ENCODE measurements around the gene KCNG2.

KCNG2 gene

GRCh38 chr18:79809482-79810192, 11.9 kb downstream of the KCNG2 start:
- Mint-ChIP-seq H3K4me3 (no peak overlapping the region), H3K36me3 (ENCODE audit: low read depth) (no peaks in the 10 kb centered on the region), H3K4me1 (peaks cover 7% of the 10 kb centered on the region), H3K27me3 (peaks cover 3% of the 10 kb centered on the region), H3K9me3 (no peaks in the 10 kb centered on the region), H3K27ac (no peak overlapping the region)
- ATAC-seq (no peak), DNase-seq (no peak)

DNA sequence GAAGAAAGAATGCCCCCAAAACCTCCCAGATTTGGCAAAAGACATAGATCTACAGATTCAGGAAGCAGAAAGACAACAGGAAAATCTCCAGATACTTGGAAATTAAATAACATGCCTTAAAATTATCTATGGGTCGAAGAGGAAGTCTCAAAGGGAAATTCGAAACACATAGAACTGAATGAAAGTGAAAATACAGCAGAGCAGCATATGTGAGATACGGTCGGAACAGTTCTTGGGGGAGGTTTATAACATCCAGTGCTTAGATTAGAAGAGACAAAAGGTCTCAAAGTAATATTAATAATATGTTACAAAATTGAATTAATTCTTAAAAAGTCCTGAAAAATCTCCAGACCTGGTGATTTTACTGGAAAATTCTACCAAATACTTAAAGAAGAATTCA, 14.3 kb downstream of the KCNG2 start:
- H3K4me3 Mint-ChIP-seq = no peak overlapping the region
- DNase-seq = no peak
- no peak for ATAC-seq
- H3K27ac Mint-ChIP-seq = no peak overlapping the region
- no peaks in the 10 kb centered on the region for H3K9me3 Mint-ChIP-seq
- no peaks in the 10 kb centered on the region for H3K4me1 Mint-ChIP-seq
- peaks cover 3% of the 10 kb centered on the region for H3K27me3 Mint-ChIP-seq
- no peaks in the 10 kb centered on the region for H3K36me3 Mint-ChIP-seq (ENCODE audit: low read depth)

- no peaks in the 10 kb centered on the region for H3K4me1 Mint-ChIP-seq
- DNase-seq = no peak
- no peaks in the 10 kb centered on the region for H3K36me3 Mint-ChIP-seq (ENCODE audit: low read depth)
- no peak overlapping the region for H3K27ac Mint-ChIP-seq
- no peak for ATAC-seq
- peaks cover 3% of the 10 kb centered on the region for H3K27me3 Mint-ChIP-seq
- no peak overlapping the region for H3K4me3 Mint-ChIP-seq
- no peaks in the 10 kb centered on the region for H3K9me3 Mint-ChIP-seq
These were observed 16.6 kb downstream of the KCNG2 start for GRCh38 chr18:79814373-79814772.

DNA sequence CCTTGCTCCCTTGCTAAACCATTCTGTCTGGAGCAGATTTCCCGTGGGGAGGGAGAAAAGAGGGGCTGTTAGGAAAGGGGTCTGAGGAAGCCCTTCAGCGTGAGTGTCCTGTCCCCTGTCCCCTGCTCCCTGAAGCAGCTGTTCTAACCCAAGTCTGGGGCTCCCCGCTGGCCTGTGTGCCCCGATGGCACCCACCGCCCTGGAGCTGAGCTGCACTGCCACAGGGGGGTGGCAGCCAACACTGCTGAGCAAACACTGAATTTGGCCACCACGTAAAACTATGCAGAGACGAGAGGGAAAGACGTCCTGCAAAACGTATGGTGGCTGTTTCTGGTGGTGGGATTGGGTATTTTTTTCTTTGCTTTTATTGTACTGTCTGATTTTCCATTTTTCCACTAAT, 17.9 kb downstream of the KCNG2 start:
- Mint-ChIP-seq H3K4me3 (no peak overlapping the region), H3K9me3 (no peaks in the 10 kb centered on the region)

GRCh38 chr18:79816092-79816491, 18.4 kb downstream of the KCNG2 start:
- Mint-ChIP-seq H3K27ac (no peak overlapping the region), H3K27me3 (peaks cover 2% of the 10 kb centered on the region), H3K9me3 (no peaks in the 10 kb centered on the region), H3K4me1 (peaks cover 7% of the 10 kb centered on the region), H3K4me3 (no peak overlapping the region), H3K36me3 (ENCODE audit: low read depth) (no peaks in the 10 kb centered on the region)
- no peak for DNase-seq
- ATAC-seq = no peak

More for the DNA sequence above, 17.9 kb downstream of the KCNG2 start:
- Mint-ChIP-seq H3K27ac (no peak overlapping the region), H3K36me3 (ENCODE audit: low read depth) (no peaks in the 10 kb centered on the region), H3K27me3 (peaks cover 2% of the 10 kb centered on the region), H3K4me1 (peaks cover 7% of the 10 kb centered on the region)
- DNase-seq (no peak), ATAC-seq (no peak)

- no peaks in the 10 kb centered on the region for H3K9me3 Mint-ChIP-seq
- no peaks in the 10 kb centered on the region for H3K36me3 Mint-ChIP-seq (ENCODE audit: low read depth)
- peaks cover 1% of the 10 kb centered on the region for H3K27me3 Mint-ChIP-seq
- no peak for DNase-seq
- no peak overlapping the region for H3K27ac Mint-ChIP-seq
- peaks cover 7% of the 10 kb centered on the region for H3K4me1 Mint-ChIP-seq
- H3K4me3 Mint-ChIP-seq = no peak overlapping the region
- no peak for ATAC-seq
These were observed 19.4 kb downstream of the KCNG2 start for GRCh38 chr18:79816981-79817606.

DNA sequence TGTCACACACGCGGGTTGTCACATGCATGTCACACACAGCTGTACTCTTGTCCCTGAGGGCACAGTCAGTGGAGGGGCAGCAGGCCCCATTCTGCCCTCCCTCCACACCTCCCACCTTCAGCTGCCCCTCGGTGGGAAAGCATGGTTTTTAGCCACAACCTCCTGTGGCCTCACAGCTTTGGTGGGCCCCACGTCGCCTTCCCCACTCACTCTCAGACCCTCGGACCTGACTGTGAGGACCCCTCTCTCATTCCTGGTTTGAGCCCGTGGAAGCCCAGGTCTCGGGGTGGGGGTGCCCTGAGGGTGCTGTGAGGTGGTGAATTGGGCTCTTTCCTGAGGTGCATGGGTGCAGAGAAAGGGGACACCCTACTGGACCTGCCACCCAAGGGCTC, 19.9 kb downstream of the KCNG2 start:
- H3K4me1 Mint-ChIP-seq = peaks cover 7% of the 10 kb centered on the region
- DNase-seq (no peak), ATAC-seq (no peak)
- H3K4me3 Mint-ChIP-seq = no peak overlapping the region
- H3K27me3 Mint-ChIP-seq = peaks cover 2% of the 10 kb centered on the region
- H3K9me3 Mint-ChIP-seq = no peaks in the 10 kb centered on the region
- no peaks in the 10 kb centered on the region for H3K36me3 Mint-ChIP-seq (ENCODE audit: low read depth)
- H3K27ac Mint-ChIP-seq = no peak overlapping the region

DNA sequence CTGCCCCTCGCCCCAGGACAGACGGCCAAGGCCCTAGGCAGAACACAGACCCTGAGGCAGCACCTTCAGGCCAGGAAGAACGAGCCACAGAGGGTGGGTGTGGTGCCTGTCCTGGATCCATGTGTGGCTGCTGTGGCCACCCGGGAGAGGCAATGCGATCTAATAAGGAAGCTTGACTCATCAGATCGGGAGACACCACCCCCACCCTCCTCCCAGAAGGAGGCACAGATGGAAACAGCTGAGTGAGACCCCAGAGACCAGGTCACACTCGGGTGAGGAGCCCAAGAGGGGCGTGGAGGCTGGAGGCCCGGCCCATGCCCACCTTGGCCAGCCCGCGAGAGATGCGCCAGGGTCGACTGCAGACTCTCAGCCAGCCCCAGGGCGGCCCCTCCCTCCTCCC, 20.3 kb downstream of the KCNG2 start:
- Mint-ChIP-seq H3K27ac (no peak overlapping the region), H3K4me1 (peaks cover 7% of the 10 kb centered on the region), H3K27me3 (peaks cover 2% of the 10 kb centered on the region), H3K36me3 (ENCODE audit: low read depth) (no peaks in the 10 kb centered on the region), H3K9me3 (no peaks in the 10 kb centered on the region), H3K4me3 (no peak overlapping the region)
- no peak for DNase-seq
- ATAC-seq = no peak

- H3K27me3 Mint-ChIP-seq = peaks cover 2% of the 10 kb centered on the region
- ATAC-seq = no peak
- DNase-seq = no peak
- peaks cover 7% of the 10 kb centered on the region for H3K4me1 Mint-ChIP-seq
- no peaks in the 10 kb centered on the region for H3K9me3 Mint-ChIP-seq
- no peaks in the 10 kb centered on the region for H3K36me3 Mint-ChIP-seq (ENCODE audit: low read depth)
- H3K4me3 Mint-ChIP-seq = no peak overlapping the region
- no peak overlapping the region for H3K27ac Mint-ChIP-seq
These were observed 20.9 kb downstream of the KCNG2 start for GRCh38 chr18:79818631-79819030.

GRCh38 chr18:79819064-79819967, 21.6 kb downstream of the KCNG2 start:
- H3K27ac Mint-ChIP-seq = no peak overlapping the region
- no peak for DNase-seq
- H3K4me1 Mint-ChIP-seq = peaks cover 7% of the 10 kb centered on the region
- no peaks in the 10 kb centered on the region for H3K9me3 Mint-ChIP-seq
- H3K4me3 Mint-ChIP-seq = no peak overlapping the region
- H3K36me3 Mint-ChIP-seq (ENCODE audit: low read depth) = no peaks in the 10 kb centered on the region
- no peak for ATAC-seq
- H3K27me3 Mint-ChIP-seq = peaks cover 2% of the 10 kb centered on the region

DNA sequence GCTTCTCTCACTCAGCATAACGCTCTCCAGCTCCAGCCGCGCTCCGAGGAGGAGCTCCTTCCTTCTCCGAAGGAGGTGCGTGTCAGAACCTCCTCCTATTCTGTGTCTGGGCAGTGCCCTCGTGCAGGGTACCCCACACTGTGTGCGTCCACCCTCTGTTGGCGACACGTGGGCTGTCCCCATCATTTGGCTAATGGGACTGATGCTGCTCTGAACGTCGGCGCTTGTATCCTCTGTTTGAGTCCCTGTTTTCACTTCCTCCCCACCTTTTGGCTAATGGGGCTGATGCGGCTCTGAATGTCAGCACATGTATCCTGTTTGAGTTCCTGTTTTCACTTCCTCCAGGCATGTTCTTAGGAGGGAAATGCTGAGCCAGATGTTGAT, 22.2 kb downstream of the KCNG2 start:
- DNase-seq = no peak
- no peak overlapping the region for H3K27ac Mint-ChIP-seq

GRCh38 chr18:79823120-79823519, 25.4 kb downstream of the KCNG2 start:
- DNase-seq (no peak), ATAC-seq (no peak)
- Mint-ChIP-seq H3K4me1 (peaks cover 7% of the 10 kb centered on the region), H3K36me3 (ENCODE audit: low read depth) (no peaks in the 10 kb centered on the region), H3K27me3 (peaks cover 2% of the 10 kb centered on the region), H3K27ac (no peak overlapping the region), H3K4me3 (no peak overlapping the region), H3K9me3 (no peaks in the 10 kb centered on the region)

More for the DNA sequence above, 22.2 kb downstream of the KCNG2 start:
- peaks cover 2% of the 10 kb centered on the region for H3K27me3 Mint-ChIP-seq
- H3K36me3 Mint-ChIP-seq (ENCODE audit: low read depth) = no peaks in the 10 kb centered on the region
- peaks cover 7% of the 10 kb centered on the region for H3K4me1 Mint-ChIP-seq
- H3K4me3 Mint-ChIP-seq = no peak overlapping the region
- H3K9me3 Mint-ChIP-seq = no peaks in the 10 kb centered on the region
- peak; percentile 20 for ATAC-seq

DNA sequence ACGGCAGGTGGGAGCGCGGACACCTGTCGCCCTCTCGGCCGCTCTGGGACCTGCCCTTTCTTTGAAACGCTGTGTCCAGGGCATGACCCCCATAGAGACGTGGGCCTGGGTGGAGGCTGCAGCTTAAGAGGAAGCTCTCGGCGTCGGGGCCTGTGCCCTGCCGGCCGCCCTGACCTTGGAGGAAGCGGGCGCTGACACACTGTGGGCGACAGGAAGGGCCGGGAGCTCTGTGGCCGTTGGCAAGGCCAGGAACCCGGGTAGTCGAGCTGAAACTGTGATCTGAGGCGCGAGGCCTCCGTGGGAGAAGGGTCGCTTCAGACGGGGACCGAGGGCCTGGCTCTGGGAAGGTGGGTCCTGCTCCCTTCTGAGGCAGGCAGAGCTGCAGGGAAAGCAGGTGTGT, 28.2 kb downstream of the KCNG2 start:
- no peak for DNase-seq
- H3K4me3 Mint-ChIP-seq = no peak overlapping the region

GRCh38 chr18:79826966-79827365, 29.2 kb downstream of the KCNG2 start:
- Mint-ChIP-seq H3K4me3 (no peak overlapping the region), H3K9me3 (no peaks in the 10 kb centered on the region), H3K27ac (no peak overlapping the region), H3K36me3 (ENCODE audit: low read depth) (no peaks in the 10 kb centered on the region), H3K4me1 (no peaks in the 10 kb centered on the region), H3K27me3 (peaks cover 2% of the 10 kb centered on the region)
- ATAC-seq (no peak), DNase-seq (no peak)

More for the DNA sequence above, 28.2 kb downstream of the KCNG2 start:
- Mint-ChIP-seq H3K36me3 (ENCODE audit: low read depth) (no peaks in the 10 kb centered on the region), H3K27me3 (peaks cover 2% of the 10 kb centered on the region), H3K4me1 (no peaks in the 10 kb centered on the region), H3K27ac (no peak overlapping the region), H3K9me3 (no peaks in the 10 kb centered on the region)
- no peak for ATAC-seq

DNA sequence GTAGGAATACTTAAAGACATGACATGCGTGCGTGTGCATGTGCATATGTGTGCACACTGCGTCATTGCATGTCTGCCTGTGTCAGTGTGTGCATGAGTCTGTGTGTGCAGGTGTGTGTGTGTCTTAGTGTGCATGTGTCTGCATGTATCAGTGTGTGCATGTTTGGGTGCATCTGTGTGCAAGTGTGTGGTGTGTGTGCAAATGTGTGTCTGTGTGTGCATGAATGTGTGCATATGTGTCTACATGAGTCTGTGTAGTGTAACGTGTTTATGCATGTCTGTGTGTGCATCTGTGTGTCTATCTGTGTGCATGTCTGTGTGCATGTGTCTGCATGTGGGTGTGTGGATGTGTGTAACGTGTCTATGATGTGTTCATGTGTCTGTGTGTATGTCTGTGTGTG, 30.5 kb downstream of the KCNG2 start:
- Mint-ChIP-seq H3K9me3 (no peaks in the 10 kb centered on the region), H3K36me3 (ENCODE audit: low read depth) (no peaks in the 10 kb centered on the region), H3K4me3 (no peak overlapping the region), H3K27me3 (peaks cover 2% of the 10 kb centered on the region), H3K4me1 (no peaks in the 10 kb centered on the region), H3K27ac (no peak overlapping the region)
- DNase-seq (no peak), ATAC-seq (no peak)

Measured in activated naive CD8-positive, alpha-beta T cell treated with anti-CD3 and anti-CD28 coated beads, Interleukin-2, amount 50 U/mL, for 24 hours (primary cell).